ENCODE measurements around the gene ZNF76. TPM values are rescaled to one million over a fixed set of nuclear protein-coding genes. Genes with fewer than 3 reads are reported as not detected.

The ZNF76 gene
- total RNA-seq, 1 donor from 2014 or later = 14.8 TPM

GRCh38 chr6:35295036-35295435 is 35.5 kb downstream of the ZNF76 start:
- H3K9ac ChIP-seq = no peak overlapping the region
- no peak overlapping the region for H3K4me3 ChIP-seq
- TF ChIP-seq CTCF (IDR thresholded peaks at IDR 0.05) (no peak), EZH2phosphoT487 (IDR thresholded peaks at IDR 0.05) (no peak), EZH2 (IDR thresholded peaks at IDR 0.05) (no peak)
- no peak overlapping the region for H3K4me2 ChIP-seq
- Mint-ChIP-seq H3K27me3 (ENCODE audit: insufficient read depth, low read depth) (peaks cover 2% of the 10 kb centered on the region), H3K4me1 (peaks cover 5% of the 10 kb centered on the region), H3K9me3 (no peaks in the 10 kb centered on the region), H3K36me3 (peaks cover 14% of the 10 kb centered on the region), H3K4me3 (no peak overlapping the region), H3K27ac (no peak overlapping the region)
- no peak overlapping the region for H2AFZ ChIP-seq (replicated peaks)
- H3K79me2 ChIP-seq (ENCODE audit: low read depth) = no peaks in the 10 kb centered on the region
- DNase-seq (ENCODE audit: low spot score) = no peak
- no peaks in the 10 kb centered on the region for H3K9me3 ChIP-seq (ENCODE audit: low read depth)
- no peaks in the 10 kb centered on the region for H3F3A ChIP-seq (ENCODE audit: low read depth)
- no peaks in the 10 kb centered on the region for H3K27me3 ChIP-seq
- no peak overlapping the region for H3K27ac ChIP-seq
- no peaks in the 10 kb centered on the region for H4K20me1 ChIP-seq (ENCODE audit: low read depth)
- no peaks in the 10 kb centered on the region for H3K36me3 ChIP-seq
- H3K4me1 ChIP-seq = no peaks in the 10 kb centered on the region

GRCh38 chr6:35295521-35296315 is 36.2 kb downstream of the ZNF76 start:
- no peaks in the 10 kb centered on the region for H3F3A ChIP-seq (ENCODE audit: low read depth)
- H3K4me2 ChIP-seq = no peak overlapping the region
- no peaks in the 10 kb centered on the region for H3K4me1 ChIP-seq
- Mint-ChIP-seq H3K4me3 (no peak overlapping the region), H3K36me3 (peaks cover 14% of the 10 kb centered on the region), H3K27me3 (ENCODE audit: insufficient read depth, low read depth) (peaks cover 2% of the 10 kb centered on the region), H3K9me3 (no peaks in the 10 kb centered on the region), H3K27ac (no peak overlapping the region), H3K4me1 (peaks cover 5% of the 10 kb centered on the region)
- H3K9me3 ChIP-seq (ENCODE audit: low read depth) = no peaks in the 10 kb centered on the region
- H3K27me3 ChIP-seq = no peaks in the 10 kb centered on the region
- H4K20me1 ChIP-seq (ENCODE audit: low read depth) = no peaks in the 10 kb centered on the region
- no peak overlapping the region for H3K27ac ChIP-seq
- no peak for TF ChIP-seq EZH2phosphoT487 (IDR thresholded peaks at IDR 0.05)
- TF ChIP-seq CTCF (IDR thresholded peaks at IDR 0.05) = no peak
- no peak for TF ChIP-seq EZH2 (IDR thresholded peaks at IDR 0.05)
- DNase-seq (ENCODE audit: low spot score) = no peak
- H3K79me2 ChIP-seq (ENCODE audit: low read depth) = no peaks in the 10 kb centered on the region
- H3K9ac ChIP-seq = no peak overlapping the region
- H3K4me3 ChIP-seq = no peak overlapping the region
- H3K36me3 ChIP-seq = no peaks in the 10 kb centered on the region
- H2AFZ ChIP-seq (replicated peaks) = no peak overlapping the region

GRCh38 chr6:35296931-35297600 is 37.5 kb downstream of the ZNF76 start:
- no peak overlapping the region for H3K4me3 ChIP-seq
- no peaks in the 10 kb centered on the region for H3K36me3 ChIP-seq
- H3K9me3 ChIP-seq (ENCODE audit: low read depth) = no peaks in the 10 kb centered on the region
- Mint-ChIP-seq H3K27me3 (ENCODE audit: insufficient read depth, low read depth) (peaks cover 2% of the 10 kb centered on the region), H3K4me1 (peaks cover 5% of the 10 kb centered on the region), H3K27ac (no peak overlapping the region), H3K9me3 (no peaks in the 10 kb centered on the region), H3K36me3 (peaks cover 6% of the 10 kb centered on the region), H3K4me3 (peak overlapping the region; percentile 35)
- H3K9ac ChIP-seq = no peak overlapping the region
- TF ChIP-seq EZH2phosphoT487 (IDR thresholded peaks at IDR 0.05) (no peak), CTCF (IDR thresholded peaks at IDR 0.05) (no peak), EZH2 (IDR thresholded peaks at IDR 0.05) (no peak)
- no peak for DNase-seq (ENCODE audit: low spot score)
- H4K20me1 ChIP-seq (ENCODE audit: low read depth) = no peaks in the 10 kb centered on the region
- no peak overlapping the region for H2AFZ ChIP-seq (replicated peaks)
- no peak overlapping the region for H3K27ac ChIP-seq
- no peaks in the 10 kb centered on the region for H3K79me2 ChIP-seq (ENCODE audit: low read depth)
- no peak overlapping the region for H3K4me2 ChIP-seq
- H3K27me3 ChIP-seq = no peaks in the 10 kb centered on the region
- H3F3A ChIP-seq (ENCODE audit: low read depth) = no peaks in the 10 kb centered on the region
- H3K4me1 ChIP-seq = no peaks in the 10 kb centered on the region

Data from neural progenitor cell (in vitro differentiated cells).